Thymus (tissue), 11 donors: Measurements from ENCODE around the gene GNG12. TPM values are rescaled to one million over a fixed set of nuclear protein-coding genes. Genes with fewer than 3 reads are reported as not detected.
A peak's percentile ranks its signal among the peaks of the same experiment; 100 is the strongest.

Source experiments
- DNase-seq, 9 donors: peaks; one replicate each; pipeline ENCODE4 v3.0.0-alpha.2; 2013; ENCODE audit warnings: low spot score in 9 of 9, low read depth in 6 of 9, missing footprints in 1 of 9
- H3K27ac ChIP-seq, 2 donors: one replicate each; pipeline ENCODE4 v1.5.1; 2013; ENCODE audit warnings: control low read depth in 1 of 2, low read depth in 1 of 2, low read length in 1 of 2, mild to moderate bottlenecking in 1 of 2, moderate library complexity in 1 of 2
- H3K27me3 ChIP-seq, 2 donors: one replicate each; pipeline ENCODE4 v1.5.1; 2013; ENCODE audit warnings: low read length in 1 of 2; ENCODE audit not compliant: control insufficient read depth in 2 of 2, insufficient read depth in 1 of 2
- H3K36me3 ChIP-seq, 2 donors: one replicate each; pipeline ENCODE4 v1.5.1; 2013; ENCODE audit warnings: low read length in 1 of 2, mild to moderate bottlenecking in 1 of 2, moderate library complexity in 1 of 2; ENCODE audit not compliant: control insufficient read depth in 2 of 2, insufficient read depth in 2 of 2
- H3K4me1 ChIP-seq, 2 donors: one replicate each; pipeline ENCODE4 v1.5.1; 2013; ENCODE audit warnings: low read length in 2 of 2; ENCODE audit not compliant: control insufficient read depth in 2 of 2, insufficient read depth in 2 of 2
- H3K4me3 ChIP-seq, 2 donors: one replicate each; pipeline ENCODE4 v1.5.1; 2013; ENCODE audit warnings: low read length in 2 of 2, control low read depth in 1 of 2, mild to moderate bottlenecking in 1 of 2
- H3K9me3 ChIP-seq, 2 donors: one replicate each; pipeline ENCODE4 v1.5.1; 2013; ENCODE audit warnings: low read length in 1 of 2, mild to moderate bottlenecking in 1 of 2; ENCODE audit not compliant: control insufficient read depth in 2 of 2, insufficient read depth in 1 of 2
- WGBS: extraction: QIAGEN DNeasy Blood & Tissue Kit; methylation state at CpG from one replicate; pipeline ENCODE4 v1.1.7; 2013; 5-methylcytosine and 5-hydroxymethylcytosine counted together
- polyA plus RNA-seq: library from polyadenylated mRNA; stranded (reverse); fragments of 200-250 nt; gene quantifications from one replicate; pipeline ENCODE4 v1.2.3, GENCODE V29; 2013
- total RNA-seq: library from RNA; stranded (reverse); fragments of 120-200 nt; gene quantifications from one replicate; pipeline ENCODE4 v1.2.4, GENCODE V29; 2013
- donor health status: healthy.

Gene GNG12
- total and polyA plus RNA-seq, 2 donors, result 14.8 to 19.3 TPM

DNA sequence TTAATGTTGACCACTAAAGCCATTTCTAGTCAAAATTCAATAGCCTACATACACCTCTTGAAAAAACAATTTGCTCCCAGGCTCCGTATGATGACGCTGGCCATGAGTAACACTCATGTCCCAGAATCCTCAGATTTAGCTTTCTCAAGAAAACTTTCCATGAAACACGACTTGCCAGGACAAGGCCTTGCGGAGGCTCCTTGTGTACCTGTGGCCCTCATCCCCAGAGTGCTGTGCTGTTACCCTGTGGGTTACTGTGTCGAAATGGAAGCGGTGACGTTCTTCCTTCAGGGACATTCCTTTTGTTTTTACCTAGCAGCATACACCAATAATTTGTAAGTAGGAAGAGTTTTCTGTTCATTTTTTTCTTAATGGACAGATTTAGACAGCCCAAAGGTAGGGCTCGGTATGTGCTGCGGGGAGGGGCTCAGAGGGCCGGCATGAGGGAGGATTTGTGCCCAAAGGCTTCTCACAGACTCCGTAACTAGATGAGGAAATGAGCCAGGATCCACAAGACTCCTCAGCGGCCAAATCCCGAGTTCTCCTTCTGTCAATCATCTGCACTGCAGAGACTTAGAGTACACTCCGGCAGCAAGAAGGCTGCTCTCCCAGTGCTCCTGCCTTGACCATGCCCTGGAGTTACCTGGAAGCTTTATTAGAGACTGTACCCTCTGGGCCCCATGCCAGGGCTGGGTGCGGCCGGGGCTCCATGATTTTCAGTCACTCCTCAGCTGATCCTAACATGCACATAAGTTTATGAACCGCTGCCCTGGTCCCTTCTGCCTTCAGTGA lies 17.8 kb downstream of the GNG12 start:
- H3K27me3 ChIP-seq, result peaks cover 0 to 3% of the 10 kb centered on the region in 2 donors
- no peaks in the 10 kb centered on the region for H3K4me1 ChIP-seq
- no peak overlapping the region for H3K27ac ChIP-seq
- H3K9me3 ChIP-seq, result no peaks in the 10 kb centered on the region
- 95% methylated on average over 17 of the region's 17 CpGs for WGBS
- H3K4me3 ChIP-seq, result no peak overlapping the region
- H3K36me3 ChIP-seq, result no peaks in the 10 kb centered on the region
- no peak for DNase-seq

DNA sequence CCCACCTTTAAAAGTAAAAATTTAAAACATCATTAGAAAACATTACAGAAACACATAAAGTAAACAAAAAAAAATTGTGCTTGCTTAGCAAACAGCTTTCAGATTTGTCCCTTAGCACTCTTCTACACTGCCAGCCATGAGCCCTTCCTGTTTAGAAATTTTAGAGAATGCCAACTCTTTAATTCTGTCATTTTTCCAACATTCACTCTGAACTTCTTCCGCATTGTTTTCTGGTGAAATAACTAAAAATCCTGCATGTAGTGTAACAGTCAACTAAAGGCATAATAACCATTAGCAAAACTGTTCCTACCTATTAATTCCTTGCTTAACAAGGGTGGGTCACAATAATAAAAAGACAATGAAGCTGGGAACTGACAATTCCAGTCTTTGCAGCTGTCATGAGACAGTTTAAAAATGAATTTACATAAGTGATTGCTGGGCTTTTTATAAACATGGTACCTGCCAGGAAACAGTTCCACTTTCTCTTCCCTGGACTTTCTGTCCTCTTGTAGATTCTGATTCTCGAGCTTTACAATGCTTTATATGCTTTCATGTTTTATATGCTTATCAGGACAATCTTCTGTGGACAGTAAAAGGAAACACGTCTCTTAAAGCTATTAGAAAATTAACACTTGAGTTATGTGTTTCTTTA lies 19.0 kb downstream of the GNG12 start:
- Histone ChIP-seq H3K4me3 (no peak overlapping the region), H3K4me1 (no peaks in the 10 kb centered on the region), H3K27ac (no peak overlapping the region), H3K36me3 (no peaks in the 10 kb centered on the region), H3K9me3 (no peaks in the 10 kb centered on the region), H3K27me3 (peaks cover 0 to 3% of the 10 kb centered on the region in 2 donors)
- 55% methylated on average over 3 of the region's 3 CpGs for WGBS
- no peak for DNase-seq

DNA sequence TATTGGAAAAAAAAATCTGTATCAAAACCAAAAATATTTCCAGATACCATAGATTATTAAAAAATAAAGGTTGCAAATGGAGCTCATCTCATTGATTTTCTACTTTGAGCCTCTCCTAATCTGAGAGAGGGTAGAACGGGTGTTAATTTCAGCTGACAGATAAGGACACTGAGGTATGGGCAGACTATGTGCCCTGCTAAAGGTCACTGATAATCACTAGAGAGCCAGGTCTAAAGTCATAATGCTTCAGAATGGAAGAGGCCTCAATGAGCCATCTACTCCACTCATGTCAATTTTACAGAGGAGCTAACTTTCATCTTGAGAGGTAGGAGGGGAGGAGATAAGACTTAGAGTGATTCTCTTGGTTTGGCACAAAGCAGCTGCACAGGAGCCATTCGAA lies 21.0 kb downstream of the GNG12 start:
- H3K27ac ChIP-seq, result no peak overlapping the region
- no peaks in the 10 kb centered on the region for H3K4me1 ChIP-seq
- H3K4me3 ChIP-seq, result no peak overlapping the region

DNA sequence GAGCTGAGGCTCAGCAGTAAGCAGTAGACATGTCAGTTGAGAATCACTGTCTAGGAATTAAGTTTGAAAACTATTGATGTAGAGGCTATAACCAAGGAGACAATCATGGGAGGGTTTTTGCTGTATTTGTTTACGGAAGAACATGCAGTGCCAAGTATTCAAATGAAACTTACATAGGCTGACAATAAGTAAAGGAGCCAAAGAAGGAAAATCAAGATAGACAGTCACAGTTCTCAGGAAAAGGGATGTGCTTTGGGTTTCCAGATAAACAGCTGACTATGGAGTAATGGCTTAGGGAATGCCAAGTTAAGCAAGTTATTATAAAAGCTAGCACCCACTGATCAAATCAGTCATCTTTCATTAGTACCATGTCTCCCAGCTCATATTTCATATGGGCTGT lies 21.5 kb downstream of the GNG12 start:
- Histone ChIP-seq H3K27ac (no peak overlapping the region), H3K9me3 (no peaks in the 10 kb centered on the region), H3K36me3 (no peaks in the 10 kb centered on the region), H3K4me1 (no peaks in the 10 kb centered on the region), H3K4me3 (no peak overlapping the region), H3K27me3 (peaks cover 0 to 3% of the 10 kb centered on the region in 2 donors)
- WGBS, result 97% methylated on average over 1 of the region's 1 CpG
- DNase-seq, result no peak

More for the DNA sequence above, 21.0 kb downstream of the GNG12 start:
- Histone ChIP-seq H3K9me3 (no peaks in the 10 kb centered on the region), H3K27me3 (peaks cover 0 to 3% of the 10 kb centered on the region in 2 donors), H3K36me3 (no peaks in the 10 kb centered on the region)
- no peak for DNase-seq
- 94% methylated on average over 2 of the region's 2 CpGs for WGBS

DNA sequence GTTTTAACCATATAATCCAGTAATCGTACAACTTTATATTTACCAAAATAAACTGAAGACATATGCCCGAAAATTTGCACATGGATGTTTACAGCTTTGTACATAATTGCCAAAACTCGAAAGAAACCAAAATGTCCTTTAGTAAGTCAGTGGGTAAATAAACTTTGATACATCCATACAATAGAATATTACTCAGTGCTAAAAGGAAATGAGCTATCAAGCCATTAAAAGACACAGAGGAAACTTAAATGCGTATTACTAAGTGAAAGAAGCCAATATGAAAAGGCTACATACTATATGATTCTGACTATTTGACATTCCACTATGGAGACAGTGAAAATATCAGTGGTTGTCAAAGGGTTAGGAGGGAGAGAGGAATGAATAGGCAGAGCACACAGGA lies 23.4 kb downstream of the GNG12 start:
- H3K9me3 ChIP-seq, result no peaks in the 10 kb centered on the region
- DNase-seq, result no peak
- no peaks in the 10 kb centered on the region for H3K27me3 ChIP-seq
- no peak overlapping the region for H3K4me3 ChIP-seq
- H3K36me3 ChIP-seq, result no peaks in the 10 kb centered on the region
- no peak overlapping the region for H3K27ac ChIP-seq
- 96% methylated on average over 4 of the region's 4 CpGs for WGBS
- no peaks in the 10 kb centered on the region for H3K4me1 ChIP-seq

DNA sequence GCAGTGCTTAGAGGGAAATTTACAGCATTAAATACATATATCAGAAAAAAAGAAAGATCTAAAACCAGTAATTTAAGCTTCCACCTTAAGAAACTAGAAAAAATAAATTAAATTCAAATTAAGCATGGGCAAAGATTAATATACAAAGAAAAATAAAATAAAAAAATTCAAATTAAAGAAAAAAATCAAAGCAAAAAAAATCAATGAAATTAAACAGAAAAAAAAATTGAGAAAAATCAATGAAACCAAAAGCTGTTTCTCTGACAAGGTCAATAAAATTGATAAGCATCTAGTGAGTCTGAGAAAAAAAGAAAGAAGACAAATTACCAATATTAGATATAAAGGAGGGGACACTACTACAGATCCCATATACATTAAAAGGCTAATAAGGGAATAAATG lies 26.0 kb downstream of the GNG12 start:
- DNase-seq, result no peak
- no peaks in the 10 kb centered on the region for H3K9me3 ChIP-seq
- no peaks in the 10 kb centered on the region for H3K27me3 ChIP-seq
- no peaks in the 10 kb centered on the region for H3K36me3 ChIP-seq
- no peak overlapping the region for H3K4me3 ChIP-seq
- no peak overlapping the region for H3K27ac ChIP-seq
- no peaks in the 10 kb centered on the region for H3K4me1 ChIP-seq

DNA sequence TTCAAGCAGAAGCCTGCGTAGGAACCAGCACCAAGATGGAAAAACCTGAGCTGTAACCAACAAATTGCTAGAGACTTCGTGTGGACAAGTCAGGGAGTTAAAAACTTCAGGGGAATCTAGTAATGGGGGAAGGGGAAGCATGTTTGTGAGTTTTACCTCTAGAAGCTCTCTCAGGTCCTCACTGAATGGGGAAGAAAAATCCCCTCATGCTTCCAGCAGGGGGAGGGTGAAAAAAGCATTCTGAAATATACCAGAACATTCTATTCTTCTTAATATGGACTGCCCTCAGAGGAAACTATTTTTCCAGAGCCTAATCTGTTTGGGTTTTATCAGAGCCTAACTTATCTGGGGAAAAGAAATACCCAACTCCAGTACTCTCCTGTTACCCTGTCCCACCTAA lies 28.6 kb downstream of the GNG12 start:
- Histone ChIP-seq H3K36me3 (no peaks in the 10 kb centered on the region), H3K27me3 (peaks cover 0 to 3% of the 10 kb centered on the region in 2 donors), H3K9me3 (no peaks in the 10 kb centered on the region), H3K27ac (no peak overlapping the region), H3K4me3 (no peak overlapping the region), H3K4me1 (no peaks in the 10 kb centered on the region)
- DNase-seq, result no peak
- 90% methylated on average over 2 of the region's 2 CpGs for WGBS

DNA sequence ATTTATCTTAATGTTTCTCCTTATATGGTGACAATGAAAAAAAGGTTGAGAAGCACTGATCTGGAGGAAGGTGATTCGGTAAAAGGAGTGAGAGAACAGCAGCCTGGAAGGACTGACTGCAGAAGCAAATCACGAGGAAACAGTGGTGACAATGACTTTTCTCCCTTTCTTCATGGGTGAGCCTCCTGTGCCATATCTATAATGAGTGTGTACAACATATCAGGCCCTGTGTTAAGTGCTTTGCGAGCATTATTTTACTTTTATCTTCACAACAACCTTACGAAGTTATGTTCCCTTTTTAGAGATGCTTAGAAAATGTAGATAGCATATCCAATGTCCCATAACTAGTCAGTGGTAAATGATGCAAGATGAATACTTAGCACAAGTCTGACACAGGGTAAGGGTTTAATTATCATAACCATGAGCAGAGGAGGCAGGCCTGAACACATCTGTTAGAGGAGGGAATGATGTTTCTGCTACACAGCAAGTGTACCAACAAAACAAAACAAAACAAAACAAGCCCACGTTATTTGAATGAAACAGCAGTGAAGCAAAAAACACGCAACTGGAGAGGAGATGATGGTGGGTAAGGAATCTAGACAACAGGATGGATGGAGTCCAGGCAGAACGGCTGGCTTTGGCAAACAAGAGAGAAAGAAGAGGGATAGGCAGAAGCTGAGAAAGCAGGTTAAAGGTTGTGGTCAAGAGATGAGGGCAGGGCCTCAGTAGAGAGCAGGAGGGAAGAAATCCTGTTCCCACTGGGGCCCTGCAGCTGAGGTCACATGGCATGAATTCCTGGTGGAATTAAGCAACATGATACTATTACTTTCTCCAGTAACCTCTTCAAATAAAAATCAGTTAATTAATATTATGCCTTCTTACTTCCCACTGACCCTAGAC lies 29.6 kb downstream of the GNG12 start:
- WGBS, result 93% methylated on average over 7 of the region's 7 CpGs
- no peak overlapping the region for H3K4me3 ChIP-seq
- H3K27ac ChIP-seq, result peak overlapping the region in 1 of 2 donors; percentile 16
- H3K4me1 ChIP-seq, result no peaks in the 10 kb centered on the region
- H3K9me3 ChIP-seq, result no peaks in the 10 kb centered on the region
- no peak for DNase-seq
- peaks cover 0 to 3% of the 10 kb centered on the region in 2 donors for H3K27me3 ChIP-seq
- no peaks in the 10 kb centered on the region for H3K36me3 ChIP-seq

DNA sequence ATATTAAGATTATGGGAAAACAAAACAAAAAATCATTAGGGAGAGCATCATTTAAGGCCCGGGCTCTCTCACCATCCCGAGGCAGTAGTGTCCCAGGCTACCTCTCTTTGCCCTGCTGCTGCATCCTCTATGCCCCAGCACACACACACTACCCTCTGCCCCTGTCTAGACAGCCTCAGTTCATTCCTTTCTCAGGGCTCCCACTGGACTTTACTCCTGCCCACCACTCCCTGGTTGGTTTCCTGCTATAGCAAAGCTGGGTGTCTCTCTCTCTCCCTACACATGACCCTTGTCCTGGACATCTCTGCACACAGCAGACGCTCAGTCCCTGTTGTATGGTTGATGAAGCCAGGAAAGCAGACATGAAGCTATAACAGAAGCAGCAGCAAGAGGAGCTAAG lies 30.7 kb downstream of the GNG12 start:
- H3K36me3 ChIP-seq, result no peaks in the 10 kb centered on the region
- no peak overlapping the region for H3K4me3 ChIP-seq
- peaks cover 0 to 3% of the 10 kb centered on the region in 2 donors for H3K27me3 ChIP-seq
- no peaks in the 10 kb centered on the region for H3K4me1 ChIP-seq
- no peaks in the 10 kb centered on the region for H3K9me3 ChIP-seq
- H3K27ac ChIP-seq, result no peak overlapping the region
- no peak for DNase-seq
- WGBS, result 92% methylated on average over 3 of the region's 3 CpGs
